HCT116 (cell line): ENCODE data around the gene DCAF4.

Experiments
- ATF3 ChIP-seq: IDR thresholded peaks from 2 replicates; pipeline ENCODE4 v1.6.1; 2012
- CTCF ChIP-seq, 3 experiments: fragments of 200-600 bp in 1 of 3; sonication (generic) in 1 of 3; IDR thresholded peaks in 2 of 3; conservative IDR thresholded peaks in 1 of 3; 2 replicates each; pipeline ENCODE4 v1.5.1; 2012 to 2017; ENCODE audit warnings: low read depth in 2 of 3, low read length in 2 of 3, antibody characterized with exemption in 1 of 3, borderline replicate concordance in 1 of 3, control low read depth in 1 of 3, mild to moderate bottlenecking in 1 of 3, mixed read lengths in 1 of 3, mixed run types in 1 of 3, moderate library complexity in 1 of 3; ENCODE audit not compliant: insufficient read depth in 1 of 3
- EGR1 ChIP-seq: IDR thresholded peaks from 2 replicates; pipeline ENCODE4 v1.6.1; 2012; ENCODE audit warnings: low read depth
- ELF1 ChIP-seq: IDR thresholded peaks from 2 replicates; pipeline ENCODE4 v1.6.1; 2012; ENCODE audit warnings: low read depth, borderline replicate concordance
- EZH2 ChIP-seq: fragments of 200-600 bp; sonication (generic); IDR thresholded peaks from 2 replicates; pipeline ENCODE4 v1.6.1; 2017; ENCODE audit warnings: antibody characterized with exemption, mixed run types
- EZH2phosphoT487 ChIP-seq: fragments of 200-600 bp; IDR thresholded peaks from 2 replicates; pipeline ENCODE4 v1.6.1; 2018; ENCODE audit warnings: antibody characterized with exemption, borderline replicate concordance
- JUND ChIP-seq: IDR thresholded peaks from 2 replicates; pipeline ENCODE4 v1.6.1; 2012
- POLR2AphosphoS5 ChIP-seq: IDR thresholded peaks from 2 replicates; pipeline ENCODE4 v1.6.1; 2011; ENCODE audit warnings: mild to moderate bottlenecking, low read depth, low read length, moderate library complexity
- REST ChIP-seq: IDR thresholded peaks from 2 replicates; pipeline ENCODE4 v1.6.1; 2012; ENCODE audit warnings: low read depth
- SIN3A ChIP-seq: IDR thresholded peaks from 2 replicates; pipeline ENCODE4 v1.6.1; 2012; ENCODE audit warnings: low read depth
- SRF ChIP-seq: IDR thresholded peaks from 2 replicates; pipeline ENCODE4 v1.6.1; 2012; ENCODE audit warnings: low read depth
- ZBTB33 ChIP-seq: IDR thresholded peaks from 2 replicates; pipeline ENCODE4 v1.6.1; 2011; ENCODE audit warnings: mild to moderate bottlenecking, low read length, moderate library complexity; ENCODE audit not compliant: insufficient replicate concordance; ENCODE audit errors: extremely low read depth
- ZFX ChIP-seq: fragments of 450-650 bp; IDR thresholded peaks from 2 replicates; pipeline ENCODE4 v1.6.1; 2017

- TF ChIP-seq POLR2AphosphoS5 (no peak), EZH2phosphoT487 (no peak), EZH2 (no peak), CTCF (IDR thresholded peaks at IDR 0.05 in 2 of 3, conservative IDR thresholded peaks at IDR 0.05 in 1 of 3; ENCODE audit: borderline replicate concordance in 1 of 3, insufficient read depth in 1 of 3, low read depth in 2 of 3, low read length in 2 of 3) (no peak), ELF1 (no peak), REST (no peak), ZFX (no peak), EGR1 (no peak), JUND (no peak), ATF3 (no peak), SRF (no peak), SIN3A (no peak), ZBTB33 (no peak)
These were observed 17.1 kb upstream of the DCAF4 start for GRCh38 chr14:72909163-72909562.
